ENCODE results near the gene IMMP1L. TPM values are rescaled to one million over a fixed set of nuclear protein-coding genes. Genes with fewer than 3 reads are reported as not detected.

The IMMP1L gene
- polyA plus RNA-seq, 3 donors = 45.4 to 50.9 (median 50.2) TPM

DNA sequence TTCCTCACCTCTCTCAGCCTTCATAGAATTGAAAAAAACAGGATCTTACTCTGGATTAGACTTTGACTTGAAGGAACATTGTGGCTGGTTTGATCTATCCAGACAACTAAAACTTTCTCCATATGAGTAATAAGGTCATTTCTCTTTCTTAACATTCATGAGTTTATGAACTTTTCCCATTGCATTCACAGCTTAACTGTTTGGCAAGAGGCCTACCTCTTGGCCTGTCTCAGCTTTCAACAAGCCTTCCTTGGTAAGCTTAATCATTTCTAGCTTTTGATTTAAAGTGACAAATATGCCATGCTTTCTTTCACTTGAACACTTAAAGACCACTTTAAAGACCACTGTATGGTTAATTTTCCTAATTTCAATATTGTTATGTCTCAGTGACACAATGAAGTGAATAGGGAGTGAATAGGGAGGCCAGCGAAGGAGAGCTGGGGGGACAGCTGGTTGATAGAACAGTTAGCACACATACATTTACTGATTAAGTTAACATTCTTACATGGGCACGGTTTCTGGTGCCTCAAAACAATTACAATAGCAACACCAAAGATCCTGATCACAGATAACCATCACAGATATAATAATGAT, 17.0 kb downstream of the IMMP1L start:
- no peak for DNase-seq (ENCODE audit: extremely low read depth in 1 of 11, low read depth in 9 of 11, low spot score in 4 of 11)

DNA sequence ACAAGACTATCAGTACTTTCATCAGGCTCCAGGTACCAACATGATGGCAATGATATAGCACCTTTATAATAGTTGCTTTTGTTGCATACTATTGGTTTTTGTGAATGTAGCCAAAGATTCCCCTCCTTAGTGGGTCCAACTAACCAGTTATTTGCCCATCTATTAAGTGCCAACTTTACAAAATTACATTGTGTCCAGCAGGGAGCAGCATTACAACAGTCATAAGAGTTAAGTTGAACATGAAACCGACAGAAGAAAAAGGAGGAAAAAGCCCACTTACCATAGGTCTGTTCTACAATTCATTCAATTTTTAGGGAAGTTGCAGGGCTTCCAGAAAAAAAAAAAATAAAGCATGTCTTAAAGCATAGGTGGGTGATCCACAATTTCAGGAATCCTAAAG, 21.6 kb downstream of the IMMP1L start:
- peak in 4 of 11 donors; percentile 6 to 15 (median 14) for DNase-seq (ENCODE audit: extremely low read depth in 1 of 11, low read depth in 9 of 11, low spot score in 4 of 11)

DNA sequence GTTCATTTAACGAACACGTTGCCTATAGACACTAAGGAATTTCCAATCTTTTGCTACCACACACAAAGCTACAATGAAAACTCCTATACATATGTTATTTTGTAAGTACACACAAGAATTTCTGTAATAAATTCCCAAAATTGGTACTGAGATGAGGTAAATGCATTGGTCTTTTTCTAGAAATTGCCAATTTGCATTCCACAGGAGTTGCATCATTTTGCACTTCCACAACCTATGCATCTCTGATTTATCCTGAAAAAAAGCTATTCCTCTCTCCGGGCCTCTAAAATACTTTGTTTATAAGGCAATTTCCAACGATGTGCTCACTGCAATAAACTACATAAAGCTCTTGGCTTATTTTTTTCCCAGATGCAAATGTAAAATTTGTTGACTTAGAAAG, 24.9 kb downstream of the IMMP1L start:
- DNase-seq (ENCODE audit: extremely low read depth in 1 of 11, low read depth in 9 of 11, low spot score in 4 of 11) = no peak

DNA sequence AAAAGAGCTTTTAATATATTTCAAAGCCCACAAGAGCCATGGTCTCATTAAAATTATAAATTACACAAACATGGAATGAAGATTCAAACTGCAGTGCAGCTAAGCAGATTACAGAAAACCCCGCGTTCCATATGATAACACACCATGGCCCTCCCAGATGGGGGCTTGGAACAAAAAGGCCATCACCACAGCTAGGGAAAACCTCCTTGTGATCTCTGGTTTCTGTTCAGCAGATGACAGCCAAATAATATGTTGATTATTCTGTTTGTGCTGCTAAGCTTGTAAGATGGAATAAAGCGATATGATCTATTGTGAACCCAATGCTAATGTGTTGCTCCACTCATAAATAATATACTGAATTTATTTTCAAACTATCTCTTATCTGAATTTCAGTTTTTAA, 28.5 kb downstream of the IMMP1L start:
- DNase-seq (ENCODE audit: extremely low read depth in 1 of 11, low read depth in 9 of 11, low spot score in 4 of 11) = no peak

DNA sequence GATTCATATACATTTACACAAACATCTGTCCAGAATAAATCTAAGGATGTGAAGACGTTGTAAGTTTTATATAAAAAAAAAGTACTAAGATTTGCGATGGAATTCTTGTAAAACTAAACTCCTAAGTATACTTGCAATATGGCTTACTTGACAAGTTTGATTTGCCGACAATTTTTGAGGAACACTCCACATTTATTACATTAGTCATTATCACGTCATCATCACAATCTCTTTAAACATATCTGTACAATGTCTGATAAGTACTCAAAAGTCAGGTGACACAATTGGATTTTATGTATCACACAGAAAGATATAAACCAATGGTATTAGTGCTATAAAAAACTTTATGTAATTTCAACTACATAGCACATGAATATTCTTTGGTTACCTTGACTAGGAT, 30.4 kb downstream of the IMMP1L start:
- no peak for DNase-seq (ENCODE audit: extremely low read depth in 1 of 11, low read depth in 9 of 11, low spot score in 4 of 11)

DNA sequence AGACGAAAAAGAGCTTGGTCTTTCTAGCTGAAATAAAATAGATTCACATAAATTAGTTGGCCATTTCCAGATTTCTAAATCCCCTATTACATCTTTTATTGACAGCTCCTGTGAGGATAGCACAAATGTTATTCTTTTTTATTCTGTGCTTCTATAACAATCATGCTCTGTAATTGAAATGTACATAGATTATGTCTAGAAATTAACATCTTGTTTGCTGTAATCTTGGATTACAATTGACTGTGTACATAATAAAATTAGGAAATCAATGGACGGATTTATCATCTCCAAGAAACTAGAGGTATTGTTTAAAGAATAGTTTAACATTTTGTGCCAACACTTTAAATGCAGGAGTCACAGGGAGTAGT, 31.2 kb downstream of the IMMP1L start:
- no peak for DNase-seq (ENCODE audit: extremely low read depth in 1 of 11, low read depth in 9 of 11, low spot score in 4 of 11)

DNA sequence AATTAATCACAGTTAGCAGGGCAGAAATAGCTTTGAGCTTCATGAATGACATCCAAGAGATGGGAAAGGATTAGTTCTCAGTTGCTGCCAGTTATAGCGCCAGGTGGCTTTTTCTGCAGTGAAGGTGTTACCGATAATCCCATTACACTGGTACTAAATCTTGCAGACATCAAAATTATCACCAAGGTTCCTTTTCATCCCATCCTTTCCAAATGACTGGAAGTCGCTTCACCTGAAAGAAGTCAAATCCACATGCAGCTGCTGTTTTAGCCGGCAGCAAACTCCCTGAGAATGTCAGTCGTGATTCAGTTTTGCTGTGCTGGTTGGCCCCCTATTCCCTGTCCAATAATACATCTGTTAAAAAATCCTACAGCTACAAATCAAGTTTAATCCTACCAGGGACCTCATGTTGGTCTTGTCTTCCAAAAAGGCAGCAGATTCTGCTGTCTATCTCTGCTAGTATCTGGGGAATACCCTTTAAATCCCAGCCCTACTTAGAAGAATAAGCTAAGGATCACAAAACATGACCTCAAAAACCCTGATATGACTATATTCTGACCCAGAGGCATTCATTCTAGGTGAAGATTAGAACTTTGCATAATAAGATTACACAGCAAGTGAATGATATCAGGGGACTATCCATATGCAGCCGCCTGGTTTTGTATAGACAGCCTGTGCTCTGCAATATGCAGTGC, 31.7 kb downstream of the IMMP1L start:
- DNase-seq (ENCODE audit: extremely low read depth in 1 of 11, low read depth in 9 of 11, low spot score in 4 of 11) = no peak

DNA sequence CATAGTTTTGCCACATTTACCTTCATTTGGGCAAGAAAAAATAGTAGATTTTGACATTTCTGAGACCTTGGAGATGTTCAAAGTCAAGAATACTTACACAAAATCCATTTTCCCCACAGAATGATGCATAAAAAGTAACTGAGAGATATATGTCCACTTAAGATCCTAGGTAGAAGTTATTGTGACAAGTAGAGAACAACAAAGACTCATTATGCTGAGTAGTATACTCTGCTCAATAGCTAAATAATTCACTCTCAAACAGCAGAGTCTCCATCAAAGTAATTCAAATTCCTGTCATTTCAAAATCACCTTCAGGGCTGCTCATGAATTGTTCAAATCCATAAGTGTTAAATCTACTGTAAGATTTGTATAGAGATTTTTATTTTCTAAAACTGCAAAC, 35.3 kb downstream of the IMMP1L start:
- no peak for DNase-seq (ENCODE audit: extremely low read depth in 1 of 11, low read depth in 9 of 11, low spot score in 4 of 11)

DNA sequence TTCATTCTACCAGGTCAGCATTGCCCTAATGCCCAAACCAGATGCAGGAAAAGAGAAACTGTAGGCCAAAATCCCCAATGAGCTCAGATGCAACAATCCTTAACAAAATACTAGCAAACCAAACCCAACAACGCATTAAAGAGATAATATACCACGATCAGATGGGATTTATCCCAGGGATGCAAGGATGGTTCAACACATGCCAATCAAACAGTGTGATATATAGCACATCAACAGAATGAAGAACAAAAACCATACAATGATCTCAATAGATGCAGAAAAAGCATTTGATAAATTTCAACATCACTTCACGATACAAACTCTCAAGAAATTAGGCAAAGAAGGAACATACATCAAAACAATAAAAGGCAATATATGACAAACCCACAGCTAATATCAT, 45.0 kb downstream of the IMMP1L start:
- DNase-seq (ENCODE audit: extremely low read depth in 1 of 11, low read depth in 9 of 11, low spot score in 4 of 11) = no peak

DNA sequence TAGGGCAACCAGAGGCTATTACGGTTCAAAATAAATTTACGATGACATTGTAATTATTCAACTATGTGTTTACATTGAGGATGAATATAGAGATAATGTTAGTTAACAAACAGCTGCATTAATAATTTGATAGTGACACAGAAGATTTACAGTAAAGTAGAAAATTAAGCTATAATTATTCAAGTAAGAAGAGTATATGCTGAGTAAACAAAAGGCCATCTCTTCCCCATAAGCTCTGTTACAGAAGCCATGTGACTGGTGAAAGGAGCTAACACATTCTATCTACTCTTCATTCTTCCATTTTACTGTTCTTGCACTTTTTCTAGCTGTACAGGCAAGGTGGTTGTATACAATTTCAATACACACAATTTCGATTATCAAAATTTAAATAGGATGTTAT, 54.2 kb downstream of the IMMP1L start:
- no peak for DNase-seq (ENCODE audit: extremely low read depth in 1 of 11, low read depth in 9 of 11, low spot score in 4 of 11)

DNA sequence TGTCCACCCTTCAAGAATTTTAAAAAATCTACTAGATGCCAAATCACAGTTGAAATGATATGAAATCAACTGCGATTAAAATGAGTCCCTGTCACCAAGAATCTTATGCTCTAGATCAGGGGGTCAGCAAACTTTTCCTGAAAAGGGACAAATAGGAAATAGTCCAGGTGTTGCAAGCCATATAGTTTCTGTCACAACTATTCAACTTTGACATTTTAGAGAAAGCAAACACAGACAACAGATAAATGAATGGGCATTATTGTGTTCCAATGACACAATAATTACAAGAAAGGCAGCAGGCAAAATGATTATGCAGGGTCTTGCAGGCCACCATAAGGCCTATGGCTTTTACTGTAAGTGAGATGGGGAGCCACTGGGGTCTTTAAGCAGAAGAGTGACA, 58.6 kb downstream of the IMMP1L start:
- DNase-seq (ENCODE audit: extremely low read depth in 1 of 11, low read depth in 9 of 11, low spot score in 4 of 11) = no peak

DNA sequence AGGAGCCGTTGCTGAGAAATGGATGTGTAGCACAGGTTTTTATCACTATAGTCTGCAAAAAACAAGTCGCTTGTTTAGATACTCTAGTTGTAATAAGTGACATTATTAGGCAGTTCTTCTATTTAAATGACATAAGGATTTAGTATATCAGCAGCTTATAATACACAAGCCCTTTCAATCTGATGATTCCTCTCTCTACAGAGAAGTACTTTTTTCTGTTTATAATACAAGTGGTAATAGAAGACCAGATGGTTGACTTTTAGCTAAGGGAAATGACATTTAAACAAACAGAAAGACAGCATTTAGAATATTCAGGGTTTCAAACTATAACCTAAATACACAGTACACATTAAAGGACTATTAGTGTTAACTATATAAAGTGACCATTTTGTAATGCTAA, 60.4 kb downstream of the IMMP1L start:
- DNase-seq (ENCODE audit: extremely low read depth in 1 of 11, low read depth in 9 of 11, low spot score in 4 of 11) = no peak

DNA sequence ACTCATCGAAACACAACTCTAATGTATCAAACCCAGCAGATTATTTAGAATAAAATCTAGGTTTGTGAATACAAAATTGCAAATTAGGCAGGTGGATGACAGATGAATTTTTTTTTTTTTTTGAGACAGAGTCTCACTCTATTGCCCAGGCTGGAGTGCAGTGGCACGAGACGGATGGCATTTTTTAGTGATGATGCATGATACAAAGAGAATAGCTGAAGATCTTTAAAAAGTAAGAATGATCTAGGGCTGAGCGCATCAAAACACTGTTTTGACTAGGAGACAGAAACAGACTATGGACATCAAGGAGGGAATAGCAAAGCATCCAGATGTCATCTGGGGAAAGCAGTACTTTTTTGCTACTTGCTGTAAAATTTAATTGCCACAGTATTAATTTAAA, 63.8 kb downstream of the IMMP1L start:
- DNase-seq (ENCODE audit: extremely low read depth in 1 of 11, low read depth in 9 of 11, low spot score in 4 of 11) = no peak

DNA sequence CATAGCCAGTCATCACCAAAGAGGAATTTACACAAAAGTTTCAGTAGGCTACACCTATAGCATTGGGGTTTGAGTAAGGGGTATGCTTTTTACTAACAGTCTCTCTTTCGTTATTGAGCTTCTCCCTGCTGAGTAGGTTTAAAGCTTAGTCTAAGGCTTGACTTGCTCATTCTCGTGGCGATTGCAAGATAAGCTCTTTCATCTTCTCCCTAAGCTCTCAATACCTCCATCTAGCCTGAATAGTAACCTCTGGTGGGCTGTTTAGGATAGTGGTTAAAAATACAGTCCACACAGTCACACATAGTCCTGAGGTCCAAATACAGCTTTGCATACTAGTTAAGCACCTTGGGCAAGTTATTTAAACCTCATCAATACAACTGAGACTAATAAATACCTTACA, 65.6 kb downstream of the IMMP1L start:
- DNase-seq (ENCODE audit: extremely low read depth in 1 of 11, low read depth in 9 of 11, low spot score in 4 of 11) = no peak

DNA sequence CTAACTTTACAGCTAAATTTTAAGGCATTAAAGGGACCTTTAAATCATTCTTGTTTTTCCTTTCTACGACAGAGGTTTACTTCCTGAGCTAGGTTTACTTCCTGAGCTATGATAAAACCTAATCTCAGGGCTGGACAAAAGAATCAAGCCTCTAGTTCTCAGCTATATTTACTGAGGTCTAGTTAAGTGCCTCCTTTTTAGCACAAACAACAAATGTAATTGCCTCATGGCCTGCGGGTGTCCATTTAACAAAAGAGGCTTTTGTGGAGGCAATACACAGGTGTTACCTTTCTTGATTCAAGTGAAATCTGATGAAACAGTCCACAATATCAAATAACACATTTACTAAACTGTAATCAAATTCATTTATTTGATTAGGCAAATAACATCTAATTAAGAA, 67.3 kb downstream of the IMMP1L start:
- no peak for DNase-seq (ENCODE audit: extremely low read depth in 1 of 11, low read depth in 9 of 11, low spot score in 4 of 11)

DNA sequence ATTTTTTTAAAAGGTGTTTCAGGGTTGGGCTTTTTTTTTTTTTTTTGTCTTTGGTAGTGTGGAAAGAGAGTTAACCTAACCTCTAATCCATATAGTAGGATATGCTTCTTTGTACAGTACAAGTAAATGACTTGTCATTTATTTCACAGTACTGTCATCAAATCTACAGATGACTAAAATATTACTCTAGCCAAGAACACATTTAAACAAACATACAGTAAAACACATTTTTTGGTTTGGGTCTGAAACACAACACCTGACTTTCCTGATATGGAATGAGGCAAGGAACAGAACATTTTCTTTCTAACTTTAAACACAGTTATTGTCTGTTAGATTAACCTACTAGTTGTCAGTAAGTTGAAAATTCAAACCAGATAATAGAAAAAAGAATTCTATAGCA, 68.1 kb downstream of the IMMP1L start:
- no peak for DNase-seq (ENCODE audit: extremely low read depth in 1 of 11, low read depth in 9 of 11, low spot score in 4 of 11)

DNA sequence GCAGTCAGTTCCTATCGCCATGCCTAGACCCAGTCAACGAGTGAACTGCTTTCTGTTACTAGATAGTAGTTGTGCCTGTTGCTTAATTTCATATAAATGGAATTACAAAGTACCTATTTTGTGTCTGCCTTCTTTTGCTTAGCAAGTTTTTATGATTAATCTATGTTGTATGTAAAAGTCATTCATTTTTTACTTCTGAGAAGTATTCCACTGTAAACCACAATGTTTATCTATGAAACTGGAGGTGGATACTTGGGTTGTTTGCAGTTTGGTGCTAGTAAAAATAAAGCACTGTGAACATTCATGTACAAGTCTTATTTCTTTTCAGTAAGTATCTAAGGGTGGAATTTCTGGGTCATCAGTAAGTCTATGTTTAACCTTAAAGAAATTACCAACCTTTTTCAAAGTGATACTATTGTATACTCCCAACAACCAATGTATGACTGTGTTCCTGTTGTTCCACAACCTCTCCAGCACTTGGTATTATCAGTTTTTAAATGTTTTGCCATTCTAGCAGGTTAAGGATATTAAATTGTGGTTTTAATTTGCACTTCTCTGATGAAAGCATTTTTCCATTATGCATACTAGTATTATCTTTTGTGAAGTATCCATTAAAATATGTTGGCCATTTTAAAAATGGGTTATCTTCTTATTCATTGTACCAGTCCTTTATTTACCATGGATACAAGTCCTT, 71.5 kb downstream of the IMMP1L start:
- no peak for DNase-seq (ENCODE audit: extremely low read depth in 1 of 11, low read depth in 9 of 11, low spot score in 4 of 11)

DNA sequence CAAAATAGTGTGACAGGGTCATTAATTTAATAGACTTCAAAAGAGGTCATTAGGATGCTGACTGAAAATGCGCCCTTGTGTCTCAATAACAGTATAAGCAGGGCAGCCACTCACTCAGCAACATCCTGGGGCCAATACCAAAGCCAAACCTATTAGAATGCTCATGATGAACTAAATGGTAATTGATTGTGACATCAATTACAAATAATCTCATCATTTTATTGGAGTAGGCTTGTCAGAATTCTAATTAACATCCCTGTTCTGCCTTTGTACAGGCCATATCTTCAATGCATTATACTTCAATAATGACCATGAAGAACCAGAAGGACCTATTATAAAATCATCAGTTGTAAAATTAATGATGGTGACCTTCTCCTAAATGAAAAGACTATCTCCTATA, 75.6 kb downstream of the IMMP1L start:
- DNase-seq (ENCODE audit: extremely low read depth in 1 of 11, low read depth in 9 of 11, low spot score in 4 of 11) = no peak

DNA sequence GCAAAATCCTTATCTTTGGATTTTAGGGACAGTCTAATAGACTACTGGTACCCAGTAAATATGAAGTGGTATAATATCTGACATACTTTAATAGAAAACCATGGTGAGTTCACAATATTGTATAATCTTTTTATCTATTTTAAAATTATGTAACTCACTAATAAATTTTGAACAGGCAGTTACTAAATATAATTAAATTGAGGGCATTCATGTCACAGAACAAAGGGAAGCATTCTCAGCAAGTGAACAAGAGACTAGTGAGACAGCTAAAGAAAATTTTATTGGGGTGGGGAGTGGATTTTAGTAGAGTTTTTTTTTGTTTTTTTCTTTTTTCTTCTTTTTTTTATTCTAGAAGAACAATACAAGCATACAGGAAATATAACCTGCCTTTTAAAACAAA, 84.8 kb downstream of the IMMP1L start:
- no peak for DNase-seq (ENCODE audit: extremely low read depth in 1 of 11, low read depth in 9 of 11, low spot score in 4 of 11)

DNA sequence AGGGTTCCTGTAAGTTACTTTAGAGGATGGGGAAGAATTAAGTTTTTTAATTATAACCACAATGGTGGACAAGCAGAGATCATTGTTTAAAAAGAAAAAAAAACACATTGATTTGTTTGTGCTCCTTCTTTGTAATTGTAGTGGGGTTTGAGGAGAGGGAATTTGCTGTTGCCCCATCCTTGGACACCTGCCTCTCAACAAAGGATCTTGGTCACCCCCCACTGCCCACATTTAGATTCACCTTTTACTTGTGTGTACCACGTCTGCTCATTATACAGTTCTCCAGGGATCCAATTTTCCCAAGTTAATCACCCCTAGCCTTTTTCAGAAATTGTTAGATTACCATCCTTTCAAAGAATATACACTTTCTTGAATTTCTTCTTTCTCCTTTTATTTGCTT, 86.7 kb downstream of the IMMP1L start:
- no peak for DNase-seq (ENCODE audit: extremely low read depth in 1 of 11, low read depth in 9 of 11, low spot score in 4 of 11)

DNA sequence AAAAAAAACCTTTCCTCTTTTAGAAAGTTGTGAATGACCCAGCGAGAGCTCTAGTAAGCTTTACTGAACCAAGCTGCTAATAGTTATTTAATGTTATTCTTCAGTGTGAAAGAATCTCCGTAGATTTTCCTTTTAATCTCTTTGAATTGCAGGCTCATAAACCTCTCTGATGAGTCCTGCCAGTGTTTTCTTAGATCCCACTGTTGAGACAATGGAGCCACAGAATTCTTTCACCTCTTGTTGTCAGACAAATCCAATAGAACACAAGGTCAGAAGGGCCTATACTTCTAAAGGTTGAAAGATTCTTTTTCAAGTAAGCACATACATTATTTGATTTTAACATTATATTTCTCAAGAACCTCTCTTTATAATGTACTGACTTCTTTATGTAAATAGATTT, 87.6 kb downstream of the IMMP1L start:
- no peak for DNase-seq (ENCODE audit: extremely low read depth in 1 of 11, low read depth in 9 of 11, low spot score in 4 of 11)

Measured in renal cortex interstitium (tissue), 11 donors.